GM12878 (cell line): ENCODE measurements around the gene NOC2L. TPM values are rescaled to one million over a fixed set of nuclear protein-coding genes. Genes with fewer than 3 reads are reported as not detected.

Experiments
- ATAC-seq: fragments of 200-7000 bp; cut with Tn5 transposase; 3 replicates; pipeline ENCODE4 v1.9.1; 2020; ENCODE audit warnings: mild to moderate bottlenecking, moderate library complexity
- BruUV-seq: library from RNA; stranded (reverse); fragments of 400-500 nt; replicated peaks from 2 replicates; lab custom pipeline; 2021; lab: Mats Ljungman, UMichigan
- CTCF ChIA-PET: fragments of 300-600 bp; sonication (Branson Sonifier 250); formaldehyde crosslinking; extraction: SDS; loops from one replicate; lab custom pipeline; 2021; ENCODE audit warnings: inconsistent platforms; lab: Yijun Ruan, JAX
- POLR2A ChIA-PET: fragments of 350-600 bp; formaldehyde crosslinking; extraction: SDS; loops from one replicate; lab custom pipeline; 2021; ENCODE audit warnings: inconsistent platforms; lab: Charles Lee
- RAD21 ChIA-PET: fragments of 300-600 bp; sonication (Branson Sonifier 250); formaldehyde crosslinking; loops from one replicate; lab custom pipeline; 2023; ENCODE audit warnings: antibody characterized with exemption; ENCODE audit not compliant: unreplicated experiment; lab: Charles Lee
- SMC1A ChIA-PET: fragments of 300-600 bp; sonication (Branson Sonifier 250); formaldehyde crosslinking; loops from one replicate; lab custom pipeline; 2023; ENCODE audit not compliant: unreplicated experiment, uncharacterized antibody; lab: Charles Lee
- DNase-seq: peaks from one replicate; pipeline ENCODE4 v3.0.0-alpha.2; 2011; ENCODE audit warnings: low read depth, low spot score
- FAIRE-seq: peaks from 3 replicates; lab custom pipeline; 2011; peaks lifted over from hg19 to GRCh38; lab: Jason Lieb, UNC
- H2AFZ ChIP-seq: 2 replicates; pipeline ENCODE4 v1.6.0; 2011; ENCODE audit warnings: low read depth, low read length, control low read depth; ENCODE audit not compliant: control insufficient read depth
- H3K27ac ChIP-seq: 2 replicates; pipeline ENCODE4 v1.5.1; 2011; ENCODE audit warnings: control low read depth; ENCODE audit not compliant: control insufficient read depth, insufficient read depth
- H3K27me3 ChIP-seq, 2 experiments: replicated peaks in 1 of 2; 2 replicates each; pipeline versions ENCODE4 v1.6.0 to v1.6.1; 2011; ENCODE audit warnings: low read length in 1 of 2; ENCODE audit not compliant: control insufficient read depth in 2 of 2, insufficient read depth in 2 of 2
- H3K36me3 ChIP-seq, 2 experiments: 2 replicates each; pipeline ENCODE4 v1.5.1; 2011; ENCODE audit warnings: low read length in 1 of 2; ENCODE audit not compliant: control insufficient read depth in 2 of 2, insufficient read depth in 2 of 2
- H3K4me1 ChIP-seq: 2 replicates; pipeline ENCODE4 v1.6.1; 2011; ENCODE audit warnings: mild to moderate bottlenecking, low read length, moderate library complexity, mixed read lengths; ENCODE audit not compliant: control insufficient read depth, insufficient read depth
- H3K4me2 ChIP-seq: 2 replicates; pipeline ENCODE4 v1.6.0; 2011; ENCODE audit warnings: control low read depth; ENCODE audit not compliant: control insufficient read depth, insufficient read depth
- H3K4me3 ChIP-seq: fragments of 200-600 bp; sonication (generic); 2 replicates; pipeline ENCODE4 v1.5.1; 2016
- H3K79me2 ChIP-seq: 2 replicates; pipeline ENCODE4 v1.6.0; 2011; ENCODE audit warnings: low read length; ENCODE audit not compliant: control insufficient read depth, insufficient read depth
- H3K9ac ChIP-seq: 2 replicates; pipeline ENCODE4 v1.8.0; 2011; ENCODE audit warnings: low read length, control low read depth, mixed read lengths; ENCODE audit not compliant: control insufficient read depth, insufficient read depth
- H3K9me3 ChIP-seq: replicated peaks from 3 replicates; pipeline ENCODE4 v1.5.1; 2011; ENCODE audit warnings: mild to moderate bottlenecking, low read length; ENCODE audit not compliant: control insufficient read depth, insufficient read depth
- H4K20me1 ChIP-seq: 2 replicates; pipeline ENCODE4 v1.6.0; 2011; ENCODE audit not compliant: control insufficient read depth, insufficient read depth
- ATF7 ChIP-seq: fragments of 450-650 bp; IDR thresholded peaks from 2 replicates; pipeline ENCODE4 v1.6.1; 2016; ENCODE audit warnings: low read depth, mild to moderate bottlenecking
- CREM ChIP-seq: IDR thresholded peaks from 2 replicates; pipeline ENCODE4 v1.6.1; 2014; ENCODE audit warnings: antibody characterized with exemption, low read depth
- FOXM1 ChIP-seq: IDR thresholded peaks from 2 replicates; pipeline ENCODE4 v1.6.1; 2012; ENCODE audit warnings: low read depth, mild to moderate bottlenecking, inconsistent platforms, low read length, moderate library complexity
- GATAD2B ChIP-seq: fragments of 450-650 bp; conservative IDR thresholded peaks from 2 replicates; pipeline ENCODE4 v1.6.1; 2017; ENCODE audit warnings: low read depth, mild to moderate bottlenecking, moderate library complexity
- HDAC2 ChIP-seq: fragments of 200-600 bp; sonication (generic); IDR thresholded peaks from 2 replicates; pipeline ENCODE4 v1.6.1; 2017
- IKZF1 ChIP-seq: fragments of 450-650 bp; conservative IDR thresholded peaks from 2 replicates; pipeline ENCODE4 v1.6.1; 2017; ENCODE audit warnings: antibody characterized with exemption, mild to moderate bottlenecking
- IKZF2 ChIP-seq, 2 experiments: fragments of 450-650 bp; IDR thresholded peaks; 2 replicates each; pipeline ENCODE4 v1.6.1; 2017; ENCODE audit warnings: mild to moderate bottlenecking in 2 of 2, moderate library complexity in 2 of 2
- MLLT1 ChIP-seq: fragments of 450-650 bp; IDR thresholded peaks from 2 replicates; pipeline ENCODE4 v1.6.1; 2016; ENCODE audit warnings: mild to moderate bottlenecking
- NRF1 ChIP-seq: conservative IDR thresholded peaks from 2 replicates; pipeline ENCODE4 v1.6.1; 2011; ENCODE audit warnings: mild to moderate bottlenecking, low read depth, low read length, improper control_type of control experiment
- PAX5 ChIP-seq: IDR thresholded peaks from 2 replicates; pipeline ENCODE4 v1.6.1; 2011; ENCODE audit warnings: low read depth, low read length, borderline replicate concordance
- RBBP5 ChIP-seq: fragments of 200-600 bp; sonication (generic); conservative IDR thresholded peaks from 2 replicates; pipeline ENCODE4 v1.6.1; 2016
- RELA ChIP-seq: fragments of 450-650 bp; IDR thresholded peaks from 2 replicates; pipeline ENCODE4 v1.8.0; 2014; ENCODE audit warnings: borderline replicate concordance; ENCODE audit not compliant: partially characterized antibody
- SIN3A ChIP-seq: IDR thresholded peaks from 2 replicates; pipeline ENCODE4 v1.6.1; 2012; ENCODE audit warnings: low read depth, low read length, improper control_type of control experiment
- SRF ChIP-seq, 2 experiments: IDR thresholded peaks; 2 replicates each; pipeline ENCODE4 v1.6.1; 2011; ENCODE audit warnings: low read depth in 2 of 2, low read length in 2 of 2, mild to moderate bottlenecking in 1 of 2, moderate library complexity in 1 of 2
- USF1 ChIP-seq: IDR thresholded peaks from 2 replicates; pipeline ENCODE4 v1.6.1; 2011; ENCODE audit warnings: borderline replicate concordance, low read depth, mild to moderate bottlenecking, moderate library complexity, mixed read lengths, low read length; ENCODE audit not compliant: insufficient read depth; ENCODE audit errors: extremely low read length
- YBX1 ChIP-seq: fragments of 450-650 bp; IDR thresholded peaks from 2 replicates; pipeline ENCODE4 v1.6.1; 2016; ENCODE audit warnings: antibody characterized with exemption
- ZBTB40 ChIP-seq: fragments of 450-650 bp; IDR thresholded peaks from 2 replicates; pipeline ENCODE4 v1.6.1; 2016; ENCODE audit warnings: mild to moderate bottlenecking, moderate library complexity, borderline replicate concordance
- ZNF274 ChIP-seq: IDR thresholded peaks from one replicate; pipeline ENCODE4 v1.8.0; 2011; ENCODE audit not compliant: insufficient read length, insufficient read depth
- ZSCAN29 ChIP-seq: fragments of 450-650 bp; IDR thresholded peaks from 2 replicates; pipeline ENCODE4 v1.6.1; 2017; ENCODE audit warnings: mild to moderate bottlenecking, moderate library complexity
- WGBS: methylation state at CpG from one replicate; pipeline ENCODE4 v1.1.6; 2016; ENCODE audit warnings: low lambda C conversion rate; ENCODE audit not compliant: insufficient replicate concordance, insufficient coverage; ENCODE audit errors: missing lambda C conversion rate; 5-methylcytosine and 5-hydroxymethylcytosine counted together
- in situ Hi-C: fragments of 300-500 bp; cut with MboI; formaldehyde crosslinking; loops from 9 replicates; pipeline ENCODE4 v1.14.3; 2018; ENCODE audit warnings: mixed read lengths
- intact Hi-C: fragments of 100-400 bp; cut with micrococcal nuclease; formaldehyde crosslinking; loops from one replicate; pipeline ENCODE4 v1.14.2; 2022; ENCODE audit not compliant: unreplicated experiment
- polyA plus RNA-seq, 11 experiments: library from polyadenylated mRNA; depleted of rRNA in 4 of 11; unstranded in 6 of 11; stranded (reverse) in 5 of 11; fragments of >200 nt; fragmentation: Nextera tagmentation in 4 of 11; fragmentation: Illumina TruSeq in 1 of 11; extraction: Ambion mirVana in 4 of 11; extraction: Trizol in 1 of 11; gene quantifications; 1 replicate in 1 of 11; 2 replicates in 10 of 11; pipeline versions ENCODE4 v1.2.1 to v1.2.3, GENCODE V29; 2011 to 2016; ENCODE audit warnings: inconsistent platforms in 2 of 11, missing spikeins in 2 of 11, low read depth in 1 of 11
- total RNA-seq, 4 experiments: library from RNA; depleted of rRNA in 3 of 4; stranded (reverse); fragments of >200 nt in 3 of 4; fragmentation: Illumina TruSeq in 1 of 4; extraction: Trizol in 1 of 4; gene quantifications; 2 replicates each; pipeline versions ENCODE4 v1.2.1 to v1.2.3, GENCODE V29; 2013 to 2021

Gene NOC2L
- total and polyA plus RNA-seq, 10 of the 15 experiments (the other 5 are each of a cell fraction or from before 2014, with no cell fraction given): 1.3 to 171 (median 64.3) TPM

GRCh38 chr1:917466-918091 lies 41.5 kb downstream of the NOC2L start:
- no peak overlapping the region for H3K27ac ChIP-seq
- no TSS peak for BruUV-seq
- TF ChIP-seq ATF7: no peak
- TF ChIP-seq MLLT1: no peak
- TF ChIP-seq HDAC2: no peak
- no peak for TF ChIP-seq USF1
- TF ChIP-seq RBBP5: no peak
- no peak for TF ChIP-seq GATAD2B
- TF ChIP-seq PAX5: no peak
- no peak for TF ChIP-seq RELA
- no peak for TF ChIP-seq ZNF274
- no peak for TF ChIP-seq FOXM1
- no peak for TF ChIP-seq CREM
- TF ChIP-seq YBX1: no peak
- no peak for TF ChIP-seq ZBTB40
- TF ChIP-seq SRF (IDR thresholded peaks at IDR 0.05; ENCODE audit: low read depth in 2 of 2, low read length in 2 of 2): no peak
- no peak for TF ChIP-seq ZSCAN29
- no peak for TF ChIP-seq NRF1
- no peak for TF ChIP-seq IKZF2 (IDR thresholded peaks at IDR 0.05)
- no peak for TF ChIP-seq IKZF1
- TF ChIP-seq SIN3A: no peak
- TF ChIP-seq, all 136 proteins: peak for 0
- no peak for DNase-seq
- Histone ChIP-seq H3K79me2 (no peaks in the 10 kb centered on the region), H2AFZ (no peak overlapping the region), H3K4me1 (no peaks in the 10 kb centered on the region), H3K27me3 (peaks cover 2 to 9% of the 10 kb centered on the region in 2 experiments; a peak in 3 of 4 replicates), H3K9me3 (no peaks in the 10 kb centered on the region), H3K36me3 (no peaks in the 10 kb centered on the region), H3K4me2 (no peak overlapping the region), H3K9ac (no peak overlapping the region), H3K4me3 (no peak overlapping the region), H4K20me1 (no peaks in the 10 kb centered on the region; the same call in none of the 2 replicates)
- ChIA-PET SMC1A (no interaction called here), CTCF (no interaction called here), RAD21 (no interaction called here), POLR2A (no interaction called here)
- in situ Hi-C loops: no loop called here
- 27% methylated on average over 22 of the region's 22 CpGs for WGBS
- no peak for ATAC-seq
- no peak for FAIRE-seq
- intact Hi-C loops: no loop called here
